Stimulated activated CD4-positive, alpha-beta T cell treated with anti-CD3 and anti-CD28 coated beads, Interleukin-4, amount 100 ng/mL, for 48 hours (primary cell): ENCODE results near the gene ENOX1.
"Not testable (repeated sequence)": the region's sequence is repeated elsewhere in the genome, so short reads cannot be mapped to it uniquely, and the experiment has no call there.

Experiments
- DNase-seq, 2 donors: peaks; one replicate each; pipeline ENCODE4 v3.0.0-alpha.2; 2020; ENCODE audit warnings: low read depth in 2 of 2

Gene ENOX1

DNA sequence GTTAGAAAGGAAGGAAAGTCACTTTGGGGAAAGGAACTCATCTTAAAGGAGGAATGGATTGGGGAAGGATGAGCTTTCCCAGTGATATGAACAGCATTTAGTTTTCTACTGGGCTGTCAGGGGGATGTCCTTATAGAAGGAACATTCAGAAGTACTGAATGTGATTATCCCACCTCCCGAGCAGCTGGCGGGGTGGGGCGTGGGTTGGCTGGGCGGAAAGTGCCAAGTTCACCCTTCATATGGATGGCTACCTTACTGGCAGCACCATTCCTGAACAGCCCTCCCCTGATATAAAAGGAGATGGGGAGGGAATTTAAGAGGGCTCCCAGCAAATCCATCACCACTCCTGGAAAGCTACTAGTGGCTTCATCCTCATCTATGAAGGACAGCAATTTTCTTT, 572.6 kb downstream of the ENOX1 start:
- no peak for DNase-seq

DNA sequence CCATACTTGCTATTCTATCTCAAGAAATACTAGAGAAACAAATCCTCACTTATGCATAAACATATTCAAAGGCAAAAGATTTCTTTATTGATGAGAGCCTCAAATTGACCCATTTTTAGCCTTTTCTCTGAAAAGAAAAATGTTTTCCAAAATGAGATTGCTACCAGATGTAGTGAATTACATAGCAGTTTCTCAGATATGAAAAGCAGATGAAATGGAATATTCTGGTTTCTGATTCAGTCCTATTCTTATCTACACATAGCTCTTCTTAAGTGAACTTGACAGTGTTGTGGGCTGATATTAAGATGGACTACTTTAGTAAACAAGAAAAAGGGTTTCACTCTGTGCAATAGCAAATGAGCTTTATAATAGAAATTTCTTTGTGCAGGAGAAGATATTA, 579.9 kb downstream of the ENOX1 start:
- DNase-seq: no peak

DNA sequence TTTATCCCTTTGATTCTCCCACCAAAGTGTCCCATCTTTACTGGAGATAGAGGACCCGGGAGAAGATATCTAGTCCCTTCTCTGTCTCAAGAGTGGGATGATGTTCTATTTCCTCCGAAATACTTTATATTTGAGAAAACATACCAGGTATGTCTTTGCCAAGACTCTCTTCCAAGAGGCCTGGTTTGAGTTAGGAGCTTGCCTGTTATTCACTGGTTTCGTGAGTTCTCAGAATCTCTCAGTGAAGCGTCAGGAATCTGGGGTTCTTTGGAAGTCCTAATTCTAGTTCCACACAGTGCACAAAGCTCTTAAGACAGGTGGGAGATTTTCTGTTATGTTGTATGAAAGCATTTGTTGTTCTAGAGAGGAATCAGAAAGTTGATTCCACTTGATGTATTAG, 581.4 kb downstream of the ENOX1 start:
- no peak for DNase-seq

DNA sequence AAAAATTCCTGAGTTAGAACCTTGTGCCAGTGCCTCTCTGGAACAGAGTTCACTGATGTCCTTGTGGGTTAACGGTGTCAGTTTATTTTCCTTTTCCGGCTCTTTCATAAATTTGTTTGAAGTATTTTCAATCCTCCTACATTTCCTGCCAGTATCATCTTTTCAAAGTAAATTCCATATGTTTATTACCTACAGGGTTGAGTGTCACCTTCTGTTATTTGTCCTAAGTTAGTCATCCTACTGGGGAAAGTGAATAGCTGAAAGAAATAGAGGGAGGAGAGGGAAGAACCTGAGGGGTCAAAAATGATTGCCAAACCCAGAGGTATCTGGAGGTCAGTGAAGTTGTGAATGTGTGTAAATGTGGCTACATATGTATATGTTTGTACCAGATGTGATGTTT, 582.2 kb downstream of the ENOX1 start:
- no peak for DNase-seq

DNA sequence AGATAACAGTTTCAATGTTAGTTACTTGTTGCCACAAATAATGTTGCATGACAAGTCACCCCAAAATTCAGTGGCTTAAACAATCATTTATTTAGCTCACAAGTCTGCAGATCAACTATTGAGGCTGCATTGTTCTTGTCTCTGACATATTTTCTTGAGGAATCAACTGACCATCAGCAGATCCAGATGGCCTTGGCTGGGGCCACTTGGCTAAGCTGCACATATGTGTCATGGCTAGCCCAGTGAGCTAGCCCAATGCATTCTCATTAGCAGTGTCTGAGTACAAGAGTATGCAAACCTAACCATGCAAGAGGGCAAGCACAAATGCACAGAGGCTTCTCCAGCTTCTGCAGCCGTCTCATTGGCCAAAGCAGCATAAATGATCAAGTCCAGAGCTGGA, 583.0 kb downstream of the ENOX1 start:
- DNase-seq: no peak

DNA sequence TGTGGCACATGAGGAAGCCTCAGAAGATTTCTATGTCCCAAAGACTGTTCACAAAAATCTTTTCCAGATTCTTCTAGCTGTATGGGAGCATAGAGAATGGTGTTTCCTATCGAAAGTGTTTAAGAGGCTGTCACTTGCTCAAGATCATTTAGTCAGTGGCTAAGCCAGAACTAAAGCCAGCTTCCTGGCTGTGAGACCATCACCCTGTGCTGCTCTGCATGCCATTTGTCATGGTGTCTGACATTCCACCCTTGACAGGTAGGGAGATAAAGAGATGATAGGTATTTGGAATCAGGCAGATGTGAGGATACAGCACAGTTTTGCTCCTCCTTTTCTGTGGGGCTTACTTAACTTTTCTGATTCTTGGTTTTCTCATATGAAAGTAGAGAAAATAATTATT, 586.0 kb downstream of the ENOX1 start:
- DNase-seq: no peak

DNA sequence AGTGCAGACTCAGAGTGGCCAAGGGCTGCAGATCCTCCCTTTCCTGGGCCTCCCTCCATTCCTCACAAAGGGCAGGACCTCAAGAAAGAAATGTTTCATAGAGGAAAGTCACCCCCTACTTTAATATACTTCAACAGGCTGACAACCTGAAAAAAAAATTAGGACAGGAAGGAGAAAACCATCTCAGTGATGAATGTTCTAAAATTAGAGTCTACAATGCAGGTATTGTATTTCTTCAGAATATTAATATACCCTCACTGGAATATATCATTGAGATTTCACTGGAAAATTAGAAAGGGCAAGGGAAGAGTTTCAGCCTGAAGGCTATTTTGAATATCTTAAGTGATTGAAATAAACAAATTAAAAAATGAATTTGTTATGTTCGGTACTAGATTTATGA, 586.5 kb downstream of the ENOX1 start:
- no peak for DNase-seq

DNA sequence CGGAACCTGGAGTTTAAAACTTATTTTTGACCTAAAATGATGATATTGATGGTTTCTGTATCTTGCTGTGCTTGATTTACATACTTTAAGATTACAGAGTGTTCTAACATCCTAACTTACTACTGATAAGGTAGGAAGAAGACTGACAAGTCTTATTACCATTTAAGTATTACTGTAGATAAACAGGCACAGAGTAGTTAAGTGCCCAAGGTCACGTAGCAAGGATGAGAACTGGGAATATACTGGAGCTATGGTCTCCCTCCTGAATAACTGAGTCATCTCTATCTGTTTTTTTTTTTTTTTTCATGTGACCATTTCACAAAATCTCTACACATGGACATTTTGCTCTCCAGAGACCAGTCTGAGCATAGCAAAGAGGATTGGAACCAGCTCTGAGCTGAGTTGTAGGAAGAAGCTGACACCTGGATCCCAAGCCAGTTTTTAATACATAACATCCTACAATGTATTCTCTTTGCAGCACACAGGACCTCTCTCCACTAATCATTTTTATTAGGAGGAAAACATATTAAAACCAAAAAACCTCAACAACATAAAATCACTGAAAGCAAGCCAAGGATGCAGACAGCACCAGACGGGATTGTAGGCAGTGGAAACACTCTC, 589.9 kb downstream of the ENOX1 start:
- no peak for DNase-seq

DNA sequence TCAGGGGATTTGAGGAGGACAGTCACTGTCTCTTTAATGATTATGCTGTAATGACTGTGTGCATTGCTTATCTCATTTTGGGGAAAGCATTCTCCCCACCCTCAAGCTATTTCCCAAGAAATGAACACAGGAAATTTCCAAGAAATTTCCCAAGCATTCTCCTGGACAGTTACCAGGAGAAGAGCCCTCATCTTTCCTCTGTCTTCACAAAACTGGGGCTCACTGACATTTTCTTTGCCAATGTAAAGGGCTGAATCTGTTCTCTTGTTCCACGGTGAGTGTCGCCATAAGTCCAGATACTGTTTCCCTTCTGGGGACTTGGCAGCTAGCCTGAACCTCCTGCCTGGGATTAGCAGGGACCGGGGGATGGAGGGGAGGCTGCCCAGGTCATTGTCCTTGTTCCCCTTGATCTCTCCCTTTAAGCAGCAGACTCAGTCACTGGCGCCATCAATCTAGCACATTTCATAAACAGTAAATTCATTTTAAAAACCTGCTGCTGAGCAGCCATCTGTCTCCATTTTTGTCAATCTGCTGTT, 590.6 kb downstream of the ENOX1 start:
- DNase-seq: no peak

DNA sequence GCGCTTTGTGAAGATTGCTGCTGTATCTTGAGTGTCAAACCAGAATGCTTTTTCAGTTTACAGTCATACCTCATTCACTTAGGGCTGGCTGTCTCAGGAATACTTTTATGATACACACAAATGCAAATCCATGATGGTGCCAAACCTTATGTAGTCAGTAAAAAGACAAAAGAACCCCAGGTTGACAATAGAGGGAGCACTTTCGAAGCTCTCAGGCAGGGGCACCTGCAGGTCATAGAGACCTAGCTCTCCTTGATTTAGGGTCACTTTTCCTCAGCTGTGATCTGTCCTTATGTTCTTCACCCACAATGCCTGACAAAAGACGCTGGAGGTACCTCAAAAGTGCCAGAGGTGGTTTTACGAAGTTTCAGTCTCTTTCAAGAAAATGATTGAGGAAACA, 591.2 kb downstream of the ENOX1 start:
- DNase-seq: no peak

DNA sequence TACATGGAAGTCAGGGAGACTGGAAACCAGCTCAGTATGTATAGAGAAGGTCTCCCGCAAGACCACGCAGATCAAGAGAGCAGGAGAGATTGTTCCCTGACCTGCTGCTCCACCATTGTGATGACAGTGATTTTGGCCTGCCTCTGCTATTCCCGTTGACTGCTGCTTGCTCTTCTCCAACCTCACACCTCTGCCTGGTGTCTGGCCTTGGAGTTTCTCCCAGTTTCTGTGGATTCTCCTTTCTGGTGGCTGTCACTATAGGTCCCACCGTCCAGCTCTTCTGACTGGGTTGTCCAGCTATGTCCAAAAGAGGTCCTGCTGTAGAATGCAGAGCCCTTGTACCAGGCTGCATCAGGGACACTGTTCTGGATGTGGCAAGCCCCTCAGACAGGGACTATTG, 591.7 kb downstream of the ENOX1 start:
- DNase-seq: no peak

DNA sequence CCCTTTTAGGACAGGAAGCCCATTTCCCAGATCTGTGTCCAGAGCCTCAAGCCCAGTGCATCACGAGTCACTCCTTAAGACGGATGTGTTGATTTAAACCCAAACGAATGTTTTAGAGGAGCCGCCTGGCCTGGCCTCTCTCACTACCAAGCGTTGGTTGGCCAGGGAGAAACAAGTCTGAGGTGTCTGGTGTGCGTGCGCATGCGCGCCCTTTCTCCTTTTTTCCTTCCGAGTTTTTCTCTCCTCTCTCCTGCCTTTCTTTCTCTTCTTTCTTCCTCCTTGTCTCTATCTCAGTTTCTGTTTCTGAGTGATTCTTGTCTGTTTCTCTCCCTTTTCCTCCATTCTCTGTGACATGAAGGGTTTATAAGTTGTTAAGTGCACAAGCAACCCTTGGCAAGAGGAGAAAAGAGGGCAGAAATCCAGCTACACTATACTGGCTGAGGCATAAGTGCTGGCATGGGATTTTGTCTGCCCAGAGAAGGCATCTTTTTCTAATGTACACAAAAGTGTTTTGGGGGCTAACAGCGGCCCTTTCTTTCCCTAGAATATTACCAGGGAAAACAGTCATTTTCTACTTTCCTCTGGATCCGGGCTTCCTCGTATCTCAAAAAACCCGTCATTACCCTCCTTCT, 592.9 kb downstream of the ENOX1 start:
- no peak for DNase-seq

DNA sequence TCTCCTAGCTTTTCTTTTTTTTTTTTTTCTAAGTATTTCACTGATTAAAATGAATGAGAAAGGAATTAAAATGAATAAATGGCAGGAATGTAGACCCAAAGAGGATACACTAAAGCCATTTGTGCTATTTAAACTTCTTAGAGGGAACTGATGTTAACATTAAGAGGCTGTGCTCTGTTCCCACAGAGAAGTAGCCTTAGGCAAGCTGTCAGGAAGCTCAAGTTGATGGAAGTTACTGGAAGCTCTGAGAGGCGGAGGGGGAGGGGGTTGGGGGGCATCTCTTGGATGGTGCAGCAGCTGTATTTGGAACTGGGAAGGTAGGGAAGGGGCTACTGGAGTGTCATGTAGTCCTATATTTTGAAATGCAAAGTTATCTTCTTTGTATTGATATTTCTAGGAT, 595.2 kb downstream of the ENOX1 start:
- DNase-seq: no peak

DNA sequence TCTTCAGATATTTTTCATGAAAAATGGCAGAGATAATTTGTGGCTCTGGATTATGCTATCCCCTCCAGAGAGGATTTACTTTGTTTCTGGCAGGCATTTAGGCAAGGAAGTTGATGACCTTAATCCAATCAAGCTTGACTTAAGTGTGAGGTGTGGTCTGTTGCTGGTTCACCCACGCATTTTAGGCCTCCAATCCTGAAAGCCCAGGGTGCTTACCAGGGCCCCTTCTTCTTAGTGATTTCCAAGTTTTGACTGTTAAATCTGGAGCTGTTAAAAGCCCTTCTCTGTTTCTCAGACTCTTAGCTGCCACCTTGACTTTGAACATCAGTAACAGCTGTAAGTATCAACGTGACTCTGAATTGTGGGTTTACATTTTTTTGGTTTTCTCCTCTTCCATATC, 601.5 kb downstream of the ENOX1 start:
- DNase-seq: no peak

DNA sequence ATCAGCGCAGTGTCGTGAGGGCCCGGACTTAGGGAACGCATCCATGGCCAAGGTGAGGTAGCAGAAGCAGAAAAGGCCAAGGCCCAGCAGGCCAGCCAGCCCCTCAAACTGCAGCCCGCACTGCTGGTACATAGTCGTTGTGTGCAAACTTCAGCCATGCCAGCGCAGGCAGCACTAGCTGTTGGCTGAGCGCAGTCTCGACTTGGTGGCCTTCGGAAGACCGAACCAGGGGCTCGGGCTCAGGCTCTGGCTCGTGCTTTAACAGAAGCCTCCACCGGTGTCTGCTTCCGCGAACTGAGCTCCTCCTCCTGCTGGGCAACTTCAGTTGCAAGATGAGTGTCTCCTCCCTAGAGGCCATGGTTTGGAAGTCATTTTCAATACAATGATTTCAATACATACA, 605.9 kb downstream of the ENOX1 start:
- DNase-seq: no peak

DNA sequence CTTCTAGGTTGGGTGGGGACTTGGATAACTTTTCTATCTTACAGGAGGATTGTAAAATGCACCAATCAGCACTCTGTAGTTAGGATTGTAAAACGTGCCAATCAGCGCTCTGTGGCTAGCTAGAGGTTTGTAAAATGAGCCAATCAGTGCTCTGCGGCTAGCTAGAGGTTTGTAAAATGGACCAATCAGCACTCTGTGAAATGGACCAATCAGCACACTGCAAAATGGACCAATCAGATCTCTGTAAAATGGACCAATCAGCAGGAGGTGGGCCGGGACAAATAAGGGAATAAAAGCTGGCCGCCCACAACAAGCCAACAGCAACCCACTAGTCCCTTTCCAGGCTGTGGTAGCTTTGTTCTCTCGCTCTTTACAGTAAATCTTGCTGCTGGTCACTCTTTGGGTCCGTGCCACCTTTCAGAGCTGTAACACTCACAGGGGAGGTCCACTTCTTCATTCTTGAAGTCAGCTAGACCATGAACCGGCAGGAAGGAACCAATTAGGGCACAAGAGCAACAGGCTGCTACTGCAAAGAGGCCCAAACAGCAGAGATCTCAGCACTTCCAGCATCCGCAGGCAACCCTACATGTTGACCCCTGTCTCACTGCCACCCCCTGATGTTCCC, 606.6 kb downstream of the ENOX1 start:
- DNase-seq: no peak

DNA sequence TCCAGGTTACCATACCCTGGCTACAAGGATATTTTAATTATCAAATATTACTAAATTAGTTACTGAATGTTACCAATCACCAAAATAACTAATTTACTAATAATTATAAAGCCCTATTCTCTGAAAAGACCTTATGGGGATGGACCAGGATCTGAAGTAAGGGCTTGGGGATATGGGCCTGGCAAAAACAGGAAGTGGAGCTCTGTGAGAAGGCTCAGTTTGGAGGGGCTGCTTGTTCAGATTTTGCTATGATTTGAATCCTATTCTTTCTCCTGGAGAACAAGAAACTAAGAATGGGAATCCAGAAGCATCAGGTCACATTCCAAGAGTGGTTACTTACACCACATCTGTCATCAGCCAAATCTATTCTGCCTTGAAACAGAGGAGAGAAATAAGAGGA, 615.3 kb downstream of the ENOX1 start:
- DNase-seq: no peak

DNA sequence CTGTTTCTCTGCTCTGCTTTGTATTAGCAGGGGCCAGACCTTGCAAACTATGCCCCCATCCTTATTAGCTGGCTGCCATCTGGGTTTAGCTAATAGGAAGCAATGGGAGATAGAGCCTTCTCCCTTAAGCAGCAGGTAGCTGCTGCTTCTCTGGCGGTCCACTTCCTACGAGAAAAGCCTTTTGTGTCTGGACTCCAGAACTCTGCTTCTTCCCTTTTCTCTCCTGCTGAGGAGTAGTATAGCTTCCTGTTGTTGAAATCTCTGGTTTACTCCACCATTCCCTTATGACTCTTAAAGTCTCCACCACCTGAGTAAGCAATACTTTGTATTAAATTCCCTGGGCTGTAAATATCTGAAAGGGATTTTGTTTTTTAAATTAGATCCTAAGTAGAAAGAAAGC, 616.3 kb downstream of the ENOX1 start:
- DNase-seq: no peak

DNA sequence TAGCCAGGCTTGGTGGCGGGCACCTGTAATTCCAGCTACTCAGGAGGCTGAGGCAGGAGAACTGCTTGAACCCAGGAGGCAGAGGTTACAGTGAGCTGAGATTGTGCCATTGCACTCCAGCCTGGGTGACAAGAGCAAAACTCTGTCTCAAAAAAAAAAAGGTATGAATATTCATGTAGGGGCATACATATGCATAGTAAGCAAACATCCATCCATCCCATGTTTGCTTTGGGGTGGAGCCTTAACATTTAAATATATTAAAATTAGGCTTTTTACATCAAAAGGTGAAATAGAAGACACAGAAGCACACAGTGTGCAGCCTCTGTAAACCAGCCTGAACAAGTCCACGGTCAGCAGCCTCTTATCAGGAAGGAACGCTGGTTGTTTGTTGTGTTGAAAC, 618.3 kb downstream of the ENOX1 start:
- not testable (repeated sequence) for DNase-seq

DNA sequence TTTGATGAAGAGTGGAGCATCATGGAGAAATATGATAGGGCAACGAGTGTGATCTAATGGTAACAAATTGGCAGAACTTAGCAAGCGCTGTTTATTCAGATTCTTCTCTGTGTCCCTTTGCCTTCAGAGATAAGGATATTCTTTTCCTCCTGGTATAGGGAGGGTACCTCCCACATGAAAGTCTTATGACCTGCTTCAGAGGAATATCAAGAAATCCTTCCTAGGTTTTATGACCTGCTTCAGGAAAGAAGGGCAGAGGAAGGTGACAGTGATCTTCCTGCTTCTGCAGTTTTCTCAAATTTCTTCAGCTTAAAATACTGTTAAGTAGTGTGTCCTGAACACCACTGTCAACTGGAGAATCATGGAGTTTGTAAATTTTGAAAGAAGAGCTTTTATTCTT, 619.0 kb downstream of the ENOX1 start:
- DNase-seq: no peak

DNA sequence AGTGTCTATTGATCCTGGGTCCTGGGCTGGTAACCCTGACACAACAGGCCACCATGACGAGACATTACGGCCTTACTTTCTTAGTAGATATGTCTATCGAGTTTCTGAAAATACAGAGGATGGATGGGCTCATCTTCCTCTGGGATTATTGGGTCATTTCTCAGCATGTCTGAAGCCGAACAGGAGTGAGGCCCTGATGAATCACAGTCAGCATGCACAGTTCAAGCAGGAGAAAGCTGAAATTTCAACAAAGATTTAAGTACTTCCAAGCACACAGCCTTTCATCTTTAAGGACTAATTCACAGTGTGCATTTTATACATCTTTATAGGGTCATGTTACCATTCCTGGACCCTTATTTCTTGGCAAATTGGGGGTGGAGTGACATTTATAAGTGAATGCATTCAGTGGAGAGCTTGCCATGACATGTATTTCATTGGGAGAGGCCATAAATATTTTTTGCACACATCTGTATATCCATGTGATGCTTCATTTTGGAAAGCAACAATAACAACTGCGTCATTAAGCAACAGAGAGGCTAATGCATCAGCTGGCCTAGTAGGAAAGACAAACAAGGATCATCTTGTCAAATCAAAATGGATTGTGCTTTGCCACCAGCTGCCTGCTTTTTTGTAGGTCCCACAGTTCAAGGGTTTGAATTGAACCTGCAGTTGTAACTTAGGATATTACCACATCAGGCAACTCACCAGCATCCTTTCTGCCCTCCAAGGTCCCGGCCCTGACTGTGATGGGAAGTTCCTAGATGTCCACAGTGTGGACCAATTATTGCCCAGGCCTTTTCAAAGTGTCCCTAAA, 619.9 kb downstream of the ENOX1 start:
- no peak for DNase-seq
